Measurements from ENCODE around the gene ZFAND3.

- TF ChIP-seq ELF4 (IDR thresholded peaks at IDR 0.05) (no peak), SUZ12 (IDR thresholded peaks at IDR 0.05) (no peak), FOXA1 (IDR thresholded peaks at IDR 0.05) (no peak), BHLHE40 (IDR thresholded peaks at IDR 0.05; ENCODE audit: borderline replicate concordance) (no peak), FOXK2 (IDR thresholded peaks at IDR 0.05) (no peak)
These were observed 265.5 kb downstream of the ZFAND3 start for GRCh38 chr6:38085031-38085430.
